ENCODE data around the gene SLC28A3. TPM values are rescaled to one million over a fixed set of nuclear protein-coding genes. Genes with fewer than 3 reads are reported as not detected.

The SLC28A3 gene
- total RNA-seq, 4 donors from 2014 or later, result 0.04 to 0.49 TPM; not detected in 2

DNA sequence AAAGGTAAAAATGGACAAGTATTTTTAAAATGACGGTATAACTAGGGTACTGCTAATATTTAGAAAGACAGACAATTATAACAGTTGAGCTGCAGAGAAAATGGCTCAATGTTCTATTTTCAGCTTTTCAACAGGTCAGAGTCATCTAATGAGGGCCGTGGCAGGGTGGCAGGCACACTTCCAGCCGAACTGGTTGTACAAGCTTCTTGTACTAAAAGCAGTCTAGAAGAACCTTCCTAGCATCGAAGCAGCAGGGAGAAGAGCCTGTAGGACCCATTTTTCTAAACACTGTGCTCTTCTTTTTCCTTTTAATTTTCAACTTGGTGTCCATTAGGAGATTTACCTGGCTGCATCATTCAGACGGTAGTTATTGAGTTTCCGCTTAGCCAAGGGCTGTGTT is 85.6 kb downstream of the SLC28A3 start:
- Histone ChIP-seq H3K36me3 (no peaks in the 10 kb centered on the region), H3K27me3 (no peaks in the 10 kb centered on the region), H3K4me3 (no peak overlapping the region), H3K4me1 (no peaks in the 10 kb centered on the region), H3K9me3 (no peaks in the 10 kb centered on the region), H3K27ac (peak overlapping the region in 1 of 4 donors; percentile 15)
- ATAC-seq, result no peak
- WGBS, 2 donors (ENCODE audit: low coverage in 1 of 2), result 68 to 69% methylated on average over 6 of the region's 6 CpGs
- no peak for TF ChIP-seq POLR2AphosphoS5 (IDR thresholded peaks at IDR 0.05)
- no peak for TF ChIP-seq POLR2A (IDR thresholded peaks at IDR 0.05)
- TF ChIP-seq, protein P1, sequence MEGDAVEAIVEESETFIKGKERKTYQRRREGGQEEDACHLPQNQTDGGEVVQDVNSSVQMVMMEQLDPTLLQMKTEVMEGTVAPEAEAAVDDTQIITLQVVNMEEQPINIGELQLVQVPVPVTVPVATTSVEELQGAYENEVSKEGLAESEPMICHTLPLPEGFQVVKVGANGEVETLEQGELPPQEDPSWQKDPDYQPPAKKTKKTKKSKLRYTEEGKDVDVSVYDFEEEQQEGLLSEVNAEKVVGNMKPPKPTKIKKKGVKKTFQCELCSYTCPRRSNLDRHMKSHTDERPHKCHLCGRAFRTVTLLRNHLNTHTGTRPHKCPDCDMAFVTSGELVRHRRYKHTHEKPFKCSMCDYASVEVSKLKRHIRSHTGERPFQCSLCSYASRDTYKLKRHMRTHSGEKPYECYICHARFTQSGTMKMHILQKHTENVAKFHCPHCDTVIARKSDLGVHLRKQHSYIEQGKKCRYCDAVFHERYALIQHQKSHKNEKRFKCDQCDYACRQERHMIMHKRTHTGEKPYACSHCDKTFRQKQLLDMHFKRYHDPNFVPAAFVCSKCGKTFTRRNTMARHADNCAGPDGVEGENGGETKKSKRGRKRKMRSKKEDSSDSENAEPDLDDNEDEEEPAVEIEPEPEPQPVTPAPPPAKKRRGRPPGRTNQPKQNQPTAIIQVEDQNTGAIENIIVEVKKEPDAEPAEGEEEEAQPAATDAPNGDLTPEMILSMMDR (IDR thresholded peaks at IDR 0.05), result no peak
- no peak for TF ChIP-seq EP300 (IDR thresholded peaks at IDR 0.05)

DNA sequence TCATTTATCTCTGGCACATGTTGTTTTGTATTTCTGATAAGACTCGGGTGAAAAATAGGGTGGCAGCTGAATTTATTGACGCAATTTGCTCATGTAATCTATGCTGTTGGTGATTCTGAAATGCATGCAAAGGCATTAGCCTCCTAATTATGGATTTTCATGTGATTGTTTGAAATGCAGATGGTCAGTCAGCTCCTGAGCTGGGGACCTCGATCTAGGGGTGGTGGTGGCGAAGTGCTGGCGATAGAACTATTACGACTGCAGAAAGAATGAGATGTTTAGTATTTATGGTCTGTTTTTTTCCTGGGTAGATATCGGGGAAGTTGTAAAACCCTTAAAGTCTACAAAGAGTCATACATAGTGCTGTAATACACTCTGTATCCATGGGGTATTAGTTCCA is 88.6 kb downstream of the SLC28A3 start:
- no peaks in the 10 kb centered on the region for H3K36me3 ChIP-seq
- TF ChIP-seq, protein P1 (IDR thresholded peaks at IDR 0.05), result no peak
- no peak for TF ChIP-seq POLR2A (IDR thresholded peaks at IDR 0.05)
- no peak for TF ChIP-seq EP300 (IDR thresholded peaks at IDR 0.05)
- TF ChIP-seq POLR2AphosphoS5 (IDR thresholded peaks at IDR 0.05), result no peak
- no peaks in the 10 kb centered on the region for H3K9me3 ChIP-seq
- 66 to 84% methylated on average over 7 of the region's 7 CpGs for WGBS, 2 donors (ENCODE audit: low coverage in 1 of 2)
- no peaks in the 10 kb centered on the region for H3K4me1 ChIP-seq
- no peak overlapping the region for H3K27ac ChIP-seq
- no peak for ATAC-seq
- H3K4me3 ChIP-seq, result no peak overlapping the region
- H3K27me3 ChIP-seq, result no peaks in the 10 kb centered on the region

DNA sequence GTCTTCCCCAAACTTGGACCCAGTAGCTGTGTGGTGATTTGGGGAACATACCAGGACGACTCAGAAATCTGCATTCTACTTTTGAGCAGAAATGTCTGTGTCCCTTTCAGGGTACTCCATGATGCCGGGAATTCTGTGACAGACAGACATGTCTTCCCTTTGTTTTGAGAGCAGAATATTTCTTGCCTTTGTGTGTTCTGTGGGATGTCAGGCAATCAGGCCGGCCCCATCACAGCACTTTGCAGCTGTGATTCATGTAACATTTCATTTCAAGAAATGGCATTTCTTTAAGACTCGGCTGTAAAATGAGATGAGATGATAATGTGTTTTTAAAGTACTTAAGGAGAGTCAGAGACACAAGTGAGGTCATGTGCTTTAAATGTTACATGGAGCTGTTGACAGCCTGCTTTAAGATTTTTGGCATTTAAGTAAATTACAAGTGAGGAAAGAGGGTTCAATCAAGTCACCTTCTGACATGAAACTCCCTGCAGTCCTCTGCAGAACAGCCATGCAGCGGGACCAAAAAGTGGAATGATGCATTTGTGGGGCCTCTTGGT is 98.7 kb downstream of the SLC28A3 start:
- Histone ChIP-seq H3K27me3 (peaks cover 3% of the 10 kb centered on the region), H3K36me3 (no peaks in the 10 kb centered on the region), H3K27ac (no peak overlapping the region), H3K4me3 (no peak overlapping the region), H3K9me3 (peaks cover 0 to 6% (median 0%) of the 10 kb centered on the region in 3 donors), H3K4me1 (no peaks in the 10 kb centered on the region)
- ATAC-seq, result no peak
- TF ChIP-seq, protein P1 (IDR thresholded peaks at IDR 0.05), result no peak
- TF ChIP-seq EP300 (IDR thresholded peaks at IDR 0.05) (no peak), POLR2A (IDR thresholded peaks at IDR 0.05) (no peak), POLR2AphosphoS5 (IDR thresholded peaks at IDR 0.05) (no peak)
- WGBS, 2 donors (ENCODE audit: low coverage in 1 of 2), result 59 to 71% methylated on average over 2 to 5 of the region's 5 CpGs

DNA sequence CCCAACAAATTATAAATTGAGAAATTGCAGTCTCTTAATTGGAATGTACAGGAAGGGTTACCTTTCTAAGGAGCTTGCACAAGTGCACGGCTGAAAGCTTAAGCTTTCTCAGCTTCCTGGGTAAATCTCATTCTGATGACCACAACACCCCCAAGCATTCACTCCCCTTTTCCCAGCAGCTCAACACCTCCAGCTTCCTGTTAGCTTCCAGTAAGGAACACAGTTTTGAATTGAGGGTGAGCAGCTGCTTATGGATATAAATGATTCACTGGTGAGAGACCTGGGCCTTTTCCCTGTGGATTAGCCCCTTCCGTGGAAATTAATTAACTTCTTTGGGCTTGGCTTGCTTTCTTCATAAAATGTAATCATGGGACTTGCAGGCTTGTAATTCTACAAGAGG is 101.2 kb downstream of the SLC28A3 start:
- peaks cover 0 to 10% (median 0%) of the 10 kb centered on the region in 3 donors for H3K9me3 ChIP-seq
- no peak overlapping the region for H3K27ac ChIP-seq
- no peak overlapping the region for H3K4me3 ChIP-seq
- no peak for ATAC-seq
- TF ChIP-seq, protein P1 (IDR thresholded peaks at IDR 0.05), result no peak
- no peak for TF ChIP-seq POLR2A (IDR thresholded peaks at IDR 0.05)
- no peak for TF ChIP-seq EP300 (IDR thresholded peaks at IDR 0.05)
- no peak for TF ChIP-seq POLR2AphosphoS5 (IDR thresholded peaks at IDR 0.05)
- WGBS, 2 donors (ENCODE audit: low coverage in 1 of 2), result 50 to 64% methylated on average over 1 to 2 of the region's 2 CpGs
- no peaks in the 10 kb centered on the region for H3K36me3 ChIP-seq
- H3K4me1 ChIP-seq, result no peaks in the 10 kb centered on the region
- H3K27me3 ChIP-seq, result no peaks in the 10 kb centered on the region

DNA sequence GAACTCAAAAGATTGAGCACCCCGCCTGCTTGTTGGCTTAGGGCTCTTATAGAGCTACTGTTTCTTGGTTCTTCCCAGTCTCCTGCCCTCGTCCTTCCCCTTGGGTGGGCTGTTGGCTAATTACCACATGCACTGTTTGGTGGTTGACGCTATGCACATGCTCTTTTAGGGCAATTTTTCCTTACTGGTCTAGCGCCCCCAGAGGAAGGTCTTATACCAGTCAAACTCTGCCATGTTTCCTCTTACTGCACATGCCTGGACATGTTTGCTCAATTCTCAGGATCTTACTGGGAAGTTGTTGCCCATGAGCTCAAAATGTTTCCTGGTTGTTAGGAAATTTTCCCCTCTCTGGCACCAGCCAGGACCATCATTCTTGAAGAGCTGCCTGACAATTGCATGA is 101.9 kb downstream of the SLC28A3 start:
- Histone ChIP-seq H3K27me3 (no peaks in the 10 kb centered on the region), H3K27ac (no peak overlapping the region), H3K4me1 (no peaks in the 10 kb centered on the region), H3K9me3 (peaks cover 0 to 10% (median 0%) of the 10 kb centered on the region in 3 donors), H3K4me3 (no peak overlapping the region), H3K36me3 (no peaks in the 10 kb centered on the region)
- ATAC-seq, result no peak
- TF ChIP-seq, protein P1 (IDR thresholded peaks at IDR 0.05), result no peak
- no peak for TF ChIP-seq POLR2A (IDR thresholded peaks at IDR 0.05)
- no peak for TF ChIP-seq POLR2AphosphoS5 (IDR thresholded peaks at IDR 0.05)
- no peak for TF ChIP-seq EP300 (IDR thresholded peaks at IDR 0.05)
- WGBS, 2 donors (ENCODE audit: low coverage in 1 of 2), result 84 to 88% methylated on average over 3 of the region's 4 CpGs

Measured in gastroesophageal sphincter (tissue), 4 donors.